ENCODE data around the gene SGTA. TPM values are rescaled to one million over a fixed set of nuclear protein-coding genes. Genes with fewer than 3 reads are reported as not detected.

Gene SGTA
- total and polyA plus RNA-seq, 2 of the 8 experiments (the other 6 are each of a cell fraction or from before 2014, with no cell fraction given) = 86.8 to 130 TPM

GRCh38 chr19:2770055-2771013 is 12.7 kb downstream of the SGTA start:
- CTCF ChIA-PET (ENCODE audit: partially characterized antibody) = interaction anchor here (0.5 to 1.4 kb wide), 4 partner anchors 11 to 306 kb away, joined by 3 read pairs; no protein-coding TSS in a partner anchor
- Histone ChIP-seq H4K20me1 (replicated peaks in 1 of 2; ENCODE audit: control insufficient read depth in 1 of 2, insufficient read depth in 2 of 2, low read length in 2 of 2) (peaks cover 24 to 45% of the 10 kb centered on the region in 2 experiments), H2AK5ac (ENCODE audit: low read depth, low read length) (no peak overlapping the region), H3K36me3 (ENCODE audit: control insufficient read depth in 2 of 4, insufficient read depth in 4 of 4, low read length in 3 of 4) (peaks cover 4 to 15% (median 9%) of the 10 kb centered on the region in 4 experiments; a peak in 7 of 8 replicates), H3K4me3 (ENCODE audit: extremely low read depth in 1 of 4, insufficient read depth in 2 of 4, low read depth in 3 of 4, low read length in 4 of 4) (no peak overlapping the region), H3K4ac (replicated peaks; ENCODE audit: insufficient read length, low read depth, low read length) (no peak overlapping the region), H3K4me2 (ENCODE audit: insufficient read depth in 1 of 2, low read depth in 2 of 2, low read length in 2 of 2) (no peak overlapping the region), H2BK20ac (ENCODE audit: low read length) (no peak overlapping the region), H3K18ac (ENCODE audit: extremely low read depth, low read length) (no peak overlapping the region), H3K9ac (replicated peaks in 1 of 4; ENCODE audit: extremely low read depth in 1 of 4, low read depth in 3 of 4, low read length in 3 of 4) (no peak overlapping the region), H2BK12ac (ENCODE audit: low read depth, low read length) (no peak overlapping the region), H3K27me3 (replicated peaks in 1 of 4; ENCODE audit: control insufficient read depth in 3 of 4, extremely low read depth in 1 of 4, insufficient read depth in 3 of 4, low read length in 3 of 4) (no peaks in the 10 kb centered on the region), H3K56ac (replicated peaks; ENCODE audit: insufficient read length, low read depth, low read length) (no peak overlapping the region), H4K8ac (ENCODE audit: extremely low read depth, insufficient read depth, low read length) (no peak overlapping the region), H2BK120ac (replicated peaks; ENCODE audit: low read depth, low read length) (no peak overlapping the region), H3K14ac (ENCODE audit: insufficient read length) (no peak overlapping the region), H2AFZ (ENCODE audit: low read length) (no peak overlapping the region), H2BK15ac (ENCODE audit: low read length) (no peak overlapping the region), H3K79me1 (ENCODE audit: low read depth, low read length) (peaks cover 16% of the 10 kb centered on the region), H3K27ac (ENCODE audit: low read depth, low read length) (no peak overlapping the region), H3K79me2 (ENCODE audit: control insufficient read depth in 1 of 2, insufficient read depth in 2 of 2, low read length in 2 of 2) (peaks cover 25 to 58% of the 10 kb centered on the region in 2 experiments), H2BK5ac (ENCODE audit: low read depth, low read length) (no peak overlapping the region), H4K91ac (replicated peaks; ENCODE audit: insufficient read length, low read length) (no peak overlapping the region), H4K5ac (ENCODE audit: insufficient read length, low read depth, low read length) (no peak overlapping the region), H3K9me3 (ENCODE audit: insufficient read depth in 2 of 2, low read depth in 1 of 2, low read length in 1 of 2) (no peaks in the 10 kb centered on the region), H3K23ac (ENCODE audit: insufficient read length) (no peak overlapping the region), H3K23me2 (ENCODE audit: low read depth, low read length) (no peaks in the 10 kb centered on the region), H3K4me1 (replicated peaks in 1 of 4; ENCODE audit: control insufficient read depth in 3 of 4, insufficient read depth in 4 of 4, low read length in 3 of 4) (no peaks in the 10 kb centered on the region; a peak in 1 of 7 replicates)
- POLR2A ChIA-PET (ENCODE audit: partially characterized antibody) = interaction anchor here (0.6 to 1.5 kb wide), 5 partner anchors 10 to 1328 kb away, joined by 3 to 5 read pairs (median 3); no protein-coding TSS in a partner anchor
- 89% methylated on average over 35 of the region's 40 CpGs; no CpG with 5 or more reads in 1 of the 2 experiments for WGBS, 2 experiments (ENCODE audit: extremely low coverage in 1 of 2, insufficient coverage in 1 of 2, insufficient read length in 1 of 2, insufficient replicate concordance in 2 of 2, low coverage in 1 of 2, low lambda C conversion rate in 2 of 2, missing lambda C conversion rate in 1 of 2)
- FAIRE-seq (no peak), DNase-seq (ENCODE audit: low read depth in 1 of 2, low spot score in 2 of 2) (no peak)
- TF ChIP-seq SP1 (IDR thresholded peaks at IDR 0.05; ENCODE audit: low read depth, low read length) (no peak), SP2 (IDR thresholded peaks at IDR 0.05; ENCODE audit: low read length) (no peak), KDM5A (IDR thresholded peaks at IDR 0.05; ENCODE audit: low read length) (no peak), TBP (IDR thresholded peaks at IDR 0.05; ENCODE audit: low read depth, low read length) (no peak)

All from H1 (cell line).